GM18520 (cell line): ENCODE measurements around the gene RALGDS.
"Not testable (repeated sequence)": the region's sequence is repeated elsewhere in the genome, so short reads cannot be mapped to it uniquely, and the experiment has no call there.

Source experiments
- ATAC-seq: cut with Tn5 transposase; IDR thresholded peaks from one replicate; pipeline ENCODE4 v1.9.1; 2021; ENCODE audit not compliant: unreplicated experiment

Gene RALGDS

GRCh38 chr9:133107961-133108793 lies 12.9 kb downstream of the RALGDS start:
- no peak for ATAC-seq

GRCh38 chr9:133107245-133107722 lies 13.8 kb downstream of the RALGDS start:
- ATAC-seq = no peak

DNA sequence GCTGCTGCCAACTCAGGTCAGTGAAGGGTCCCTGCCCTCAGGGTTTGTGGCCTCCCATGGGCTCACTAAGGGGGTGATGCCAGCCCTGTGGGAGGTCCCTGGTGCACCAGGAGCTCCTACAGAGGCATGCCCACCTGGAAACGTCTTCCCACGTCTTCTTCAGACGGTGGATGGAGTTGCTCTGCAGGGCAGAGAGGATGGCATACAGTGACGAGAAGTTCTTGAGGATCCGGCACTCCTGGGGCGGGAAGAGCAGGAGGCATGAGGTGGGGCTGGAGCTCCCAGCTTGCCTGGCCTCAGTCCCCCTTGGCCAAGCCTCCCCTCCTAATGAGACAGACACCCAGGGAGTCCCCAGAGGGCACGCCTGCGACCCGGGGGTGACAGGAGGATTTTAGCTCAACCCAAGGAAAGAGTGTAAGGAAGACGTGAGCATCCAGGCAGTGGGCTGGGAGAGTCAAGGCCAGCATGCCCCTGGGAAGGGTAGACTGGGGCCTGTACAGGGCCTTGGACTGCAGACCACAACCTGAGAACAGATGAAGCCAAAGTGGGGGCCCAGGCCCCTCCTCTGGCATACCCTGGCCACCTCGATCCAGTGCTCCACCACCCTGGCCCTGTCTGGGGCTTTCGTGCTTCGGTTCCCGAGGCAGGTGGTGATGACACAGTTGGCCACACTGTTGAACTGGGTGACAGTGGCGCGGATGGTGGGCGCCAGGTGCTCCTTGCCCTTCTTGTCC lies 14.4 kb downstream of the RALGDS start:
- ATAC-seq = no peak

DNA sequence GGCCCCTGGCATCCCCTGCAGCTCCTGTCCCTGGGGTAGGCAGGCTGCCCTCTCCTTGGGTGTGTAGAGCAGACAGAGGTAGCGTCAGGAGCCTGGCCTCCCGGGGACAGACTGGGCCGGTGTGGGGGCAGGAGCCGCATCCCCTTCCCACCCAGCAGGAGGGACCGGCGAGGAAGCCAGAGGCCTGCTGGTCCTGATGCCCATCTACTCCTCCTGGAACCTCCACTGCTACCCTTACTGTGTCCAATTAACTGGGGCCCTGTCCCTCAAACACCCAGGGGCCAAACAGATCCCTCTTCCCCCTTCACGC lies 15.6 kb downstream of the RALGDS start:
- ATAC-seq = no peak

DNA sequence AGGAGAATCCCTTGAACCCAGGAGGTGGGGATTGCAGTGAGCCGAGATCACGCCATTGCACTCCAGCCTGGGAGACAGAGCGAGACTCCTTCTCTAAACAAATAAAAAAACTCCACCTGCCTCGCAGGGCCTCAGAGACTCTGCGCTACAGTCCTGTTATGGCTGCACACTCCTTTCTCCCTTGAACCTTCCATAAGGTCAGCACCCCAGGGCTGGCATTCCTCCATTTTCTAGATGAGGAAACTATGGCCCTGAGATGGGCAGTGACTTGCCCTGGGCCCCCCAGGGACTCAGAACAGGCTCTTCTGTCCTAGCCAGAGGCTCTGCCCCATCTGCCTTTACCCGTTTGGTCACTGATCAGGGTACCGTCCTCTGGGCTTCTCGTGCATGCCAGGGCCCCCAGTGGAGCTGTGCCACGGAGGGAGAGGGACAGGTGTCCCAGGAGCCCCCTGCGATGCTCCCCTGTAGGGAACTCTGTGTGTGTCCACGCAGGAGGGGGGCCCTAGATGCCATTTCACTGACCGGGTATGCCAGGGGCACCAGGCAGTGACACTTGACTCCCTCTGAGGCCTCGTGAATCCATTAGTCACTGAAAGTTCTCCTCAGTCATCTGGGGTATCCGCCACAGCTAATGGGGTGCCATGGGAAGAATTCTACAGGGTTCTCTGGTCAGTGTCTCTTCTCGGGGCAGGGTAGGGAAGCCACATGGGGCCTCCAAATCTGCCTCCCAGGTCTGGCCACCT lies 16.2 kb downstream of the RALGDS start:
- ATAC-seq = no peak

DNA sequence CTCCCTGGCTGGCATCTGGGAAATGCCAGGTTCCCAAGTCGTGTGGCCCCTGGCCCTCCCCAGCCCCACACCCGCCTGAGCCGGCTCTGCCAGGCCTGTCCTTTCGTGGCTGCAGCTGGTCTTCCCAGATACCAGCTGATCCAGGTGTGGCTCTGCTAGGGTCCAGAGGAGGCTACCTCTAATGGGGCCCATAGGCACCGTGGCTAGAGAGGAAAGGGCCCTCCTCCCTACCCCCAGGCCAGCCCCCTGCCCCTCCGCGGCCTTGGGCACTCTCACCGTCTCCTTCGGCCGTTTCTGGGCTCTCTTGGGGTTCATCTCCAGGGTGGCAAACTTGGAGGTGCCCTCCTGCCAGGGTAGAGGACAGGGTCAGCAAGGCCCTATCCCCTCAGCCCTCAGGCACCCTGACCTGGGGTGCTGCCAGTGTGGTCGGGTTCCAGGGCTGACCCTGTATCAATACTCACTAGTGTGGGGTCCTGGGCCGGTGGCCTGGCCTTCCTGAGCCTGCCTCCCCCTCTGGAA lies 17.0 kb downstream of the RALGDS start:
- no peak for ATAC-seq

GRCh38 chr9:133103183-133103986 lies 17.7 kb downstream of the RALGDS start:
- no peak for ATAC-seq

GRCh38 chr9:133102190-133103021 lies 18.6 kb downstream of the RALGDS start:
- no peak for ATAC-seq

DNA sequence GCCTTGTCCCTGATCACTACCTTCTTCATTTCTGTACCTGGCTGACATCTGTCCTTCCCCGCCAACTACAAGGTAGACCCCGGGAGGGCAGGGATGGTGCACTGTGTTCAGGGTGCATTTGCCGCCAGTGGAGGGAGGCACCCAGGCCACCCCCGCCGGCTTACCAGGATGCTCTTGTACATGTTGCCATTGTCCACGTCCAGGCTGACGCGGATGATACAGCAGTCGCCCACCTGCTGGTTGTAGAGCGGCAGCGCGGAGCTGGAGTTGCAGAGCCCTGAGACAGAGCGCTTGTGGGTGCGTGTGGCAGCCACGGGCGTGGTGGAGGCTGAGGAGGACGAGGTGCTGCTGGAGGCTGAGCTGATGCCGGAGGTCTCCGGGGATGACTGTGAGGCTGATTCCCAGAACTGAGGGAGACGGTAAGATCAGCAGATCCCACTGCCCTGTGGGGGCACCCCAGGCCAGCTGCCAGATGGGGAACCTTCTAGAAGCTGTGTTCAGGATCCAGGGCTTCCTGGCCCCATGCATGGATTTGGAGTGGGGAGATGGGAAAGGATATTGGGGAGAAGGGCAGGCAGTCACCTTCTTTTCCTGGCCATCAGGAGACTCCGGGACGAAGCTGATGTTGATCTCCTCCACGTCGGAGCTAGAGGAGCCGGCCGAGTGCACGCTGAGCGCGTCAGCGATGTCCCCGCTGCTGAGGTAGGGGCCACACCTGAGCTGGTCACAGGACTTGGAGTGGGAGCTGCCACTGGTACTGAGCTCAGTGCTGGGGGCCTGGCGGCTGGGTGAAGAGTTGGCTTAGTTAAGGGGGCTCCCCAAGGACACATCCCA lies 19.5 kb downstream of the RALGDS start:
- no peak for ATAC-seq

- no peak for ATAC-seq
These were observed 20.3 kb downstream of the RALGDS start for GRCh38 chr9:133100506-133101355.

DNA sequence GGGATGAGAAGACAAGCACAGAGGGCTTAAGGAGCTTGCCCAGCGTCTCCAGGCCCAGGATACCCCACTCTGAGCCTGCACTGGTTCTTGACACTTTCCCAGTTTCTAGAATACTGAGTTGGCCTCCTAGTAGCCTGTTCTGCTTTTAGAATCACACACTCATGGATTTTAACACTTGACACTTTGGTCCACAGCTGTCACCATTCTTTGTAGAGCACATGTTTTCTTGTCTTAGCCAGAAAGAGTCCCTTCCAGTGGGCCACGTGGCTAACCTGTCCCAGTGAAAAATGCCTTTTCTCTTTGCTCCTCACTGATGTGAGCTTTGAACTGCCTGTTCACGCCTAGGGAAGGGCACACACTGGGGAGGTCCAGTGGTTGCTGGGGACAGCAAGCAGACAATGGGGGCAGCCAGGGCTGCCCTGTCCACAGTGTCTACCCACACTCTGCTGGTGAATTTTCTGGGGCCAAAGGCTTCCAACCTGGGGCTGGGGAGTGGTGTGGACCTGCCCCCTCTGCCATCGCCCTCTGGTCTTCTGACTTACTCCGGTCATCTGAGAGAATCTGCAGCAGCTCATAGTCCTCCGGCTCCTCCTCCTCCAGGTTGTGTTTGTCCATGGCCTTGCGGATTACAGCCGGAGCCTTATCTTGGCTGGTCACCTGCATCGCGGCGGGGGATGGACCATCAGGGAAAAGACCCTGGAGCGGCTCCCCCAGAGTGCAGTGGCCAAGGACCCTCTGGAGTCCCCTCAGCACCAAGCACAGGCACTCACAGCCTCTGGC lies 21.1 kb downstream of the RALGDS start:
- no peak for ATAC-seq

DNA sequence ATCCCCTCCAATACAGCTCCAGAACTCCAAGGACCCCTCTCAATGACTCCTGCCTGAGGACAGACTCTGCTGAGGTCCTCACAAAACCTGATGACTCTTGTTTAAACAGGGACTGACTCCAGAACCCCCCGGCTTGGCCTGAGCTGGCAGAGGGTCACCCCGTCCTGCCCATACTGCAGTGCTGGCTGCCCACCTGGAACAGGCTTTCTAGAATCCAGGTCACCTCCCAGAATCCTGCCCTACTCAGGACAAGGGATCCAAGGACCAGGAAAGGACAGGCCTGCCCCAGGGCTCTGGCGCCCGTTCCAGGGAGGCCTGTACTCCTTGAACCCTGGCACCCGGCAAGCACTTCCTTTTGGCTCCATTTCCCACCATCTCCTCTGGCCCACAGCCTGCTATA lies 22.2 kb downstream of the RALGDS start:
- ATAC-seq = no peak

DNA sequence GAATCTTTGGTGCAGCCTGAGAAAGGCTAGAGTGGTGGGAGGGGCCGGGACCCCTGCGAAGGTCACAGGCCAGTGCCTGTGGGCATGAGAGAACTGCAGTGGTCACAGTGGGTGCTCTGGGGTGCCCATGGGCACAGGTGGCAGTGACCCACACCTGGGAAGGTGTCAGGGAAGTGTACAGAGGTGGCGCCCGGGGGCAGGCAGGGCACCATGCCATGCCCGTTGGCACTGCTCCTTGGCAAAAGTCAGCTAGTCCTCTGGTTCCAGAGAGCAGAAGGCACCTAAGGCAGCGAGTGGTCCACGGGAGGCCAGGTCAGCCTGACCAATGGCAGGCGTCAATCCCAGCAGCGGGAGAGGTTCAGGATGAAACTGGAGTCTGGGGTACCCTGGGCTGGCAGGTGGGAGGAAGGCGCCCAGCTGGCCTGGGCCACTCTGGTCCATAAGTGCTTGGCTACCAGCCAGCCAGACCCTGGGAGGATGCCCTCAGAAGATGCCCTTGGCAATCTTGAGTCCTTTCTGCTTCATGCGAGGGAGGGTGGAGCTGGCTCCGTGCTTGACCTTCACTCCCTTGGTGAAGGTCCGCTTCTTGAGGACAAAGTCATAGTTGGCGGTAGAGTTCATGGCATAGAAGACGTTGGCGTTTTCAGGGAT lies 22.8 kb downstream of the RALGDS start:
- ATAC-seq = no peak

GRCh38 chr9:133094842-133095393 lies 26.1 kb downstream of the RALGDS start:
- ATAC-seq = no peak

- ATAC-seq = not testable (repeated sequence)
These were observed 26.7 kb downstream of the RALGDS start for GRCh38 chr9:133094351-133094750.

- no peak for ATAC-seq
These were observed 30.2 kb downstream of the RALGDS start for GRCh38 chr9:133090752-133091385.
